Panc1 (cell line): ENCODE measurements around the gene ZNF367. TPM values are rescaled to one million over a fixed set of nuclear protein-coding genes. Genes with fewer than 3 reads are reported as not detected.

Source experiments
- ATAC-seq: fragments of 200-7000 bp; cut with Tn5 transposase; 2 replicates; pipeline ENCODE4 v1.9.1; 2020; ENCODE audit warnings: mild to moderate bottlenecking, moderate library complexity
- BruUV-seq: library from RNA; stranded (reverse); fragments of 400-500 nt; replicated peaks from 2 replicates; lab custom pipeline; 2021; lab: Mats Ljungman, UMichigan
- CTCF ChIA-PET: fragments of 300-600 bp; sonication (Branson Sonifier 250); formaldehyde crosslinking; loops from one replicate; lab custom pipeline; 2022; ENCODE audit warnings: antibody characterized with exemption; lab: Charles Lee
- POLR2A ChIA-PET: fragments of 300-600 bp; sonication (Branson Sonifier 250); formaldehyde crosslinking; loops from one replicate; lab custom pipeline; 2022; ENCODE audit warnings: antibody characterized with exemption; lab: Charles Lee
- DNase-seq: peaks from one replicate; pipeline ENCODE4 v3.0.0-alpha.2; 2010; ENCODE audit warnings: low read depth, low spot score
- H3K27ac ChIP-seq: 2 replicates; pipeline ENCODE4 v1.5.1; 2011; ENCODE audit warnings: mild to moderate bottlenecking, low read length, inconsistent platforms
- H3K27me3 ChIP-seq: fragments of 200-500 bp; sonication (Bioruptor generic); 2 replicates; pipeline ENCODE4 v1.6.0; 2014; ENCODE audit warnings: low read length, inconsistent platforms; ENCODE audit not compliant: control insufficient read depth, insufficient read depth
- H3K36me3 ChIP-seq: fragments of 200-500 bp; sonication (Bioruptor generic); 2 replicates; pipeline ENCODE4 v1.5.1; 2014; ENCODE audit warnings: inconsistent platforms, mild to moderate bottlenecking, low read length, moderate library complexity; ENCODE audit not compliant: control insufficient read depth, insufficient read depth
- H3K4me1 ChIP-seq: 2 replicates; pipeline ENCODE4 v1.5.1; 2011; ENCODE audit warnings: inconsistent platforms, mild to moderate bottlenecking, low read length, moderate library complexity; ENCODE audit not compliant: control insufficient read depth, insufficient read depth
- H3K4me3 ChIP-seq, 2 experiments: 2 replicates each; pipeline ENCODE4 v1.5.1; 2011 to 2012; ENCODE audit warnings: low read depth in 2 of 2, low read length in 2 of 2, mild to moderate bottlenecking in 2 of 2, inconsistent platforms in 1 of 2, moderate library complexity in 1 of 2
- H3K9me3 ChIP-seq: fragments of 200-500 bp; sonication (Bioruptor generic); 2 replicates; pipeline ENCODE4 v1.5.1; 2014; ENCODE audit warnings: low read depth, mild to moderate bottlenecking, inconsistent platforms, low read length, moderate library complexity; ENCODE audit not compliant: control insufficient read depth, insufficient read depth
- CTCF ChIP-seq: fragments of 450-650 bp; IDR thresholded peaks from 2 replicates; pipeline ENCODE4 v1.5.1; 2017; ENCODE audit warnings: mild to moderate bottlenecking
- POLR2AphosphoS5 ChIP-seq: IDR thresholded peaks from 2 replicates; pipeline ENCODE4 v1.6.1; 2012; ENCODE audit warnings: mild to moderate bottlenecking, low read depth, low read length, moderate library complexity
- REST ChIP-seq, 2 experiments: IDR thresholded peaks; 2 replicates each; pipeline ENCODE4 v1.6.1; 2011 to 2012; ENCODE audit warnings: low read depth in 2 of 2, control low read depth in 1 of 2, low read length in 1 of 2, mild to moderate bottlenecking in 1 of 2, moderate library complexity in 1 of 2; ENCODE audit not compliant: insufficient read depth in 1 of 2
- SIN3A ChIP-seq: IDR thresholded peaks from 2 replicates; pipeline ENCODE4 v1.6.1; 2012; ENCODE audit warnings: low read depth, mild to moderate bottlenecking, low read length, moderate library complexity, borderline replicate concordance; ENCODE audit not compliant: insufficient read depth
- TCF7L2 ChIP-seq: IDR thresholded peaks from 2 replicates; pipeline ENCODE4 v1.6.1; 2011; ENCODE audit warnings: mild to moderate bottlenecking, low read depth, low read length, inconsistent platforms
- in situ Hi-C: cut with HindIII; loops from 2 replicates; pipeline ENCODE4 v1.10.0; 2016; ENCODE audit warnings: low sequenced_read_pairs, low pct_unique_long_range_greater_than_20kb
- intact Hi-C: fragments of 100-400 bp; cut with micrococcal nuclease; formaldehyde crosslinking; loops from one replicate; pipeline ENCODE4 v1.10.0; 2022; ENCODE audit not compliant: unreplicated experiment
- total RNA-seq: library from RNA; stranded (reverse); gene quantifications from one replicate; pipeline ENCODE4 v1.2.1, GENCODE V29; 2021; ENCODE audit not compliant: unreplicated experiment

ZNF367 gene
- total RNA-seq, 1 experiment from 2014 or later = 12.4 TPM

DNA sequence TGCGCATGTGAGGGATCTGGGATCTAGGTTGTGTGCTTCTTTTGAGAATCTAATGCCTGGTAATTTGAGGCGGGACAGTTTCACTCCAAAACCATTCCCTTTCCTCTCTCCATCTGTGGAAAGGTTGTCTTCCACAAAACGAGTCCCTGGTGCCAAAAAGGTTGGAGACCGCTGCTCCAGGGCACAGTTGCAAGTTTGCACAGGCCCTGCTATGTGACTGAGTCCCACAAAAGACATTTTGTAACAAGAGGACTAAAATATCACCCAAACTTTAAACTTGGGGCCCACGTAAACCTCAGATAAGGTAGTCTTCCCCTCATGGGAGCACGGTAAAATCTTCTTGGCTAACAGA lies 5.8 kb upstream of the ZNF367 start:
- Histone ChIP-seq H3K4me1 (peaks cover 28% of the 10 kb centered on the region), H3K4me3 (no peak overlapping the region), H3K27me3 (no peaks in the 10 kb centered on the region), H3K36me3 (no peaks in the 10 kb centered on the region; the same call in 1 of the 2 replicates), H3K9me3 (no peaks in the 10 kb centered on the region), H3K27ac (peak overlapping the region; percentile 75)
- no peak for TF ChIP-seq POLR2AphosphoS5
- TF ChIP-seq REST (IDR thresholded peaks at IDR 0.05; ENCODE audit: insufficient read depth in 1 of 2, low read depth in 2 of 2, low read length in 1 of 2) = no peak
- TF ChIP-seq TCF7L2 = no peak
- TF ChIP-seq SIN3A = no peak
- TF ChIP-seq CTCF = no peak
- intact Hi-C loops (no loop called here), in situ Hi-C loops (no loop called here)
- POLR2A ChIA-PET = no interaction called here
- CTCF ChIA-PET = interaction anchor here (0.6 kb wide), 1 partner anchor 70 kb away, joined by 3 read pairs; no protein-coding TSS in a partner anchor
- no TSS peak for BruUV-seq
- DNase-seq (no peak), ATAC-seq (no peak)

GRCh38 chr9:96423322-96423984 lies 5.3 kb upstream of the ZNF367 start:
- no TSS peak for BruUV-seq
- in situ Hi-C loops = no loop called here
- ChIA-PET CTCF (interaction anchor here (0.6 kb wide), 1 partner anchor 70 kb away, joined by 3 read pairs; no protein-coding TSS in a partner anchor), POLR2A (no interaction called here)
- Histone ChIP-seq H3K27ac (peak overlapping the region; percentile 75), H3K9me3 (no peaks in the 10 kb centered on the region), H3K27me3 (no peaks in the 10 kb centered on the region), H3K36me3 (no peaks in the 10 kb centered on the region; the same call in 1 of the 2 replicates), H3K4me1 (peaks cover 28% of the 10 kb centered on the region), H3K4me3 (no peak overlapping the region)
- TF ChIP-seq SIN3A (no peak), CTCF (no peak), POLR2AphosphoS5 (no peak), TCF7L2 (no peak), REST (IDR thresholded peaks at IDR 0.05; ENCODE audit: insufficient read depth in 1 of 2, low read depth in 2 of 2, low read length in 1 of 2) (no peak)
- intact Hi-C loops = no loop called here
- ATAC-seq = no peak
- no peak for DNase-seq
